Measurements from ENCODE around the gene C13orf42.

DNA sequence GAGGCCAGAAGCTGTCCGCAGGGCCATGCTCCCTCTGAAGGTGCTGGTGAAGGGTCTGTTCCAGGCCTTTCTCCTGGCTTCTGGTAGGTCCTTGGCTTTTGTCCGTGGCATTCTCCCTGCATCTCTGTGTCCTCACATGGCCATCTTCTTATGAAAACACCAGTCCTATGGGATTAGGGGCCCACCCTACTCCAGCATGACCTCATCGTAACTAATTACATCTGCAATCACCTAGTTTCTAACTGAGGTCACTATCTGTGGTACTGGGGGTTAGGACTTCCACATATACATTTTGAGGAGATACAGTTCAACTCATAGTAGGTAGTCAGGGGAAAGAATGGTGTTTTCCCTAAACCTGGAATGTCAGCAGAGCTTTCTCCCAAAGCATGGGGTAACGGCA, 3.1 kb downstream of the C13orf42 start:
- TF ChIP-seq, protein P1, sequence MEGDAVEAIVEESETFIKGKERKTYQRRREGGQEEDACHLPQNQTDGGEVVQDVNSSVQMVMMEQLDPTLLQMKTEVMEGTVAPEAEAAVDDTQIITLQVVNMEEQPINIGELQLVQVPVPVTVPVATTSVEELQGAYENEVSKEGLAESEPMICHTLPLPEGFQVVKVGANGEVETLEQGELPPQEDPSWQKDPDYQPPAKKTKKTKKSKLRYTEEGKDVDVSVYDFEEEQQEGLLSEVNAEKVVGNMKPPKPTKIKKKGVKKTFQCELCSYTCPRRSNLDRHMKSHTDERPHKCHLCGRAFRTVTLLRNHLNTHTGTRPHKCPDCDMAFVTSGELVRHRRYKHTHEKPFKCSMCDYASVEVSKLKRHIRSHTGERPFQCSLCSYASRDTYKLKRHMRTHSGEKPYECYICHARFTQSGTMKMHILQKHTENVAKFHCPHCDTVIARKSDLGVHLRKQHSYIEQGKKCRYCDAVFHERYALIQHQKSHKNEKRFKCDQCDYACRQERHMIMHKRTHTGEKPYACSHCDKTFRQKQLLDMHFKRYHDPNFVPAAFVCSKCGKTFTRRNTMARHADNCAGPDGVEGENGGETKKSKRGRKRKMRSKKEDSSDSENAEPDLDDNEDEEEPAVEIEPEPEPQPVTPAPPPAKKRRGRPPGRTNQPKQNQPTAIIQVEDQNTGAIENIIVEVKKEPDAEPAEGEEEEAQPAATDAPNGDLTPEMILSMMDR (IDR thresholded peaks at IDR 0.05) = no peak
- TF ChIP-seq POLR2AphosphoS5 (IDR thresholded peaks at IDR 0.05) (no peak), POLR2A (IDR thresholded peaks at IDR 0.05) (no peak)
